GM19239 (cell line): Measurements from ENCODE around the gene PRKCE.
"Not testable (repeated sequence)": the region's sequence is repeated elsewhere in the genome, so short reads cannot be mapped to it uniquely, and the experiment has no call there.

ENCODE experiments used
- DNase-seq: peaks from one replicate; pipeline ENCODE4 v3.0.0; 2011; ENCODE audit warnings: low spot score; ENCODE audit not compliant: insufficient read length
- FAIRE-seq: peaks from 2 replicates; lab custom pipeline; 2011; peaks lifted over from hg19 to GRCh38; lab: Jason Lieb, UNC

Gene PRKCE

DNA sequence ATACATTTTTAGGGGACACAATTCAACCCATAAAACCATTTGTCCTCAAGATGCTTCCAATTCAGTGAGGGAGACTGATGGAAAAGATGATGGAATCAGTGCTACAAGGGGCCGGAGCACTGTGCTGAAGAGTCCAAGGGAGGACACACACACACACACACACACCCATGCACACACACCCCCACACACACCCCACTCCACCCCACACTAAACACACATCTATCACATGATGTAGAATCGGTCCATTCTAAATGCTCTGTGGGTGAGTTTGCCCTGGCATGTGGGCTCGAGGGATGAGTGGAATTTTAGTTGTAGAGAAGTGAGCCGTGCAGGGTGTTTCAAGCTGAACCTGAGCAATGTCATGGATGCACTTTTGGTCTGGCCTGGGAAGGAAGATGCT lies 41.1 kb downstream of the PRKCE start:
- FAIRE-seq, result no peak
- no peak for DNase-seq

DNA sequence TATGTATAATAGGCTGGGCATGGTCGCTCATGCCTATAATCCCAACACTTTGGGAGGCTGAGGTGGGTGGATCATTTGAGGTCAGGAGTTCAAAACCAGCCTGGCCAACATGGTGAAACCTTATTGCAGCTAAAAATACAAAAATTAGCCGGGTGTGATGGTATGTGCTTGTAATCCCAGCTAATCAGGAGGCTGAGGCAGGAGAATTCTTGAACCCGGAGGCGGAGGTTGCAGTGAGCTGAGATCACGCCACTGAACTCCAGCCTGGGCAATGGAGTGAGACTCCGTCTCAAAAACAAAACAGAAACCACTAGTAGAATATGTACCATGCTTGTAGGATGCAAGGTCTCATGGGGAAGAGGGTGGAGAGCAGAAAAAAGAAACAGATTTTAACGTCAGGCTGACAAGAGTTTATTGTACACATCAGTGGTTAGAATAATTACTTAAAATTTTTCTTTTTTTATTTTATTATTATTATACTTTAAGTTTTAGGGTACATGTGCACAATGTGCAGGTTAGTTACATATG lies 44.1 kb downstream of the PRKCE start:
- not testable (repeated sequence) for DNase-seq
- FAIRE-seq, result peak; percentile 90

- FAIRE-seq (no peak), DNase-seq (no peak)
These were observed 45.2 kb downstream of the PRKCE start for GRCh38 chr2:45696708-45697107.

DNA sequence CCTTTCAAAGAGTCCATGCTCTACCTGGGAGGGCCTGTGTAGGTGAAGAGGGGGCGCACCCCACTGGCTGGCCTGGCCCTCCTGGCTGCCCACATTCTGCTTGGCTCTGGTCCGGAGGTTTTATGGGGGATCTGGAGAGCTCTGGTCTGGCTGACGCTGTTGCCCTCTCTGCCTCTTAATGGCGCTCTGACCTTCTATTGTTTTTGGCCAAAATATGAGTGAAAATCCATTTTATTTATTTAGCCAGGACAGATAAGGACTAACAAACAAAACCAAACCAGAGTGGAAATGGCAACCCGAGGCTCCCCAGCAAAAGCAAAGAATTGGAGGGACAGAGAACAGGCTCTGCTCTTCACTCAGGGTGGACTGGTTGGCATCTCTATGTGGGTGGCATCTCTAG lies 45.7 kb downstream of the PRKCE start:
- DNase-seq, result no peak
- FAIRE-seq, result no peak

- DNase-seq, result no peak
- FAIRE-seq, result no peak
These were observed 47.1 kb downstream of the PRKCE start for GRCh38 chr2:45698554-45698953.

- FAIRE-seq (peak; percentile 59), DNase-seq (no peak)
These were observed 47.7 kb downstream of the PRKCE start for GRCh38 chr2:45699032-45699658.

GRCh38 chr2:45700407-45701013 lies 49.0 kb downstream of the PRKCE start:
- no peak for DNase-seq
- peak; percentile 45 for FAIRE-seq

GRCh38 chr2:45705233-45705632 lies 53.8 kb downstream of the PRKCE start:
- FAIRE-seq (no peak), DNase-seq (no peak)

GRCh38 chr2:45706033-45706432 lies 54.6 kb downstream of the PRKCE start:
- no peak for FAIRE-seq
- DNase-seq, result no peak

DNA sequence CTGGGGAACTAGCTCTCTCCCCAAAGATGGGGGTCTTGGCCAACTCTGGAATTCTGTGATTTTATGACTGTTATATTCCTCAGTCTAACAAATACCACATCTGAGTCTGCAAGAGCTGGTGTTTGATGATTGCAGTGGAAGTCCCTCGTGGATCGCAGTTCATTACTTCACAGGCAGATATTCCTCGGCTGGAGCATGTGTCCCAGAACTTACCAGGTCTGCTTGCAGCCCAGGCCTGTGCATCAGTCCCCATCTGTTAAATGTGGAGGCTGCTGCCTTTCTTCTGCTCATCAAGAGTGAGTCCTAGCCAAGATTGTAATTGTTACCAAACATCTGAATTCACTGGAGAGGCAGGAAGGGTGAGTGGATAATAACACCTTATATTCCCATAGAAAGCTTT lies 55.5 kb downstream of the PRKCE start:
- no peak for DNase-seq
- FAIRE-seq, result no peak

- DNase-seq (no peak), FAIRE-seq (no peak)
These were observed 56.2 kb downstream of the PRKCE start for GRCh38 chr2:45707661-45708060.

GRCh38 chr2:45708501-45708900 lies 57.0 kb downstream of the PRKCE start:
- DNase-seq (no peak), FAIRE-seq (no peak)

DNA sequence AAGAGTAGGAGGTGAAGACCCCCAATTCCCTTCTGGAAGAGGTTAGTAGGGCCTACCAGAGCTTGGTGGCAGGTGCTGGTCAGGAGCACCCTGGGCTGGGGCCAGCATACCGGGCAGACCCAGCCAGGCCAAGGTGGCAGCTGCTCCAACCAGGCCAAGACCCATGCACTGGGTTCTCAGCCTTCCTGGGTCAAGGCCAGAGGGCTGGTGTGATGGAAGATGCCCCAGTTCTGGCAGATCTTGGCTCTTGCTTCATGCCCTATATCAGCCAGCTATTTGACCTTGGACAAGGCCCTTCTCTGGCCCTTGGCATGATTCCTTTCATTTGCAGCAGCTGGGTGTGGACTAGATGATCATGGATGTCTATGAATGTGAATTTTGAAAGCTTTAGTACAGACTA lies 57.7 kb downstream of the PRKCE start:
- FAIRE-seq (no peak), DNase-seq (no peak)

DNA sequence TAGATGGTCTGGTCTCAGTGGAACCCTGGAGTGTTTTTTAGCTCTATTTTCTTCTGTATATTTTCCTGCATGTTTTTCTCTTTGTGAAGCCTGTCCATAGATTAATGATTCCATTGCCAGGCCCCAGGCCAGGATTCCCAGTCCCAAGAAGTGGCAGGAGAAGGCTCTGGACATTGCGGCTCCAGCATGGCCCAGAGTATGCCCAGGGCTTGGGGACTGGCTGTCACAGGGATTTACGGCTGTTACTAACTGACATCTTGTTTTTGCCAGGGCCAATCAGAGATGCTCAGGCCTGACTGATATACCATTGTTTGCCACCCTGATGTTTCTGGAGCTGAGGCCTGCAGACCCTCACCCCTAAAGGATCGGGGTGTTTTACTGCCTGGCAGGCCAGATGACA lies 59.0 kb downstream of the PRKCE start:
- DNase-seq (no peak), FAIRE-seq (no peak)

DNA sequence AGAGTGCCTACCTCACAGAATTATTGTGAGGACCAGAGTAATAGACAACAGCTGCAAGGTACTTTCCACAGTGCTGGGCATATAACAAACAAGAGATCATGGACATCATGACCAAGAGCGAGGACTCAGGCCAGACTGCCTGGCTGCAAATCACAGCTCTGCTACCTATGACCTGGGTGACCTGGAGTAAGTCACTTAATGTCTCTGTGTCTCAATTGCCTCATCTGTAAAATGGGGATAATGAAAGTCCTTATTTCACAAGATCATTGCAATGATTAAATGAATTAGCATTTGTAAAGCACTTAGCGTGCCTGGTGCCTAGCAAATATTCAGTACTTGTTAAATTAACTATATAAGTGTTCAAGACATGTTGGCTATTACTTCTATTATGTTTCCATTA lies 59.7 kb downstream of the PRKCE start:
- DNase-seq (no peak), FAIRE-seq (peak; percentile 4)

DNA sequence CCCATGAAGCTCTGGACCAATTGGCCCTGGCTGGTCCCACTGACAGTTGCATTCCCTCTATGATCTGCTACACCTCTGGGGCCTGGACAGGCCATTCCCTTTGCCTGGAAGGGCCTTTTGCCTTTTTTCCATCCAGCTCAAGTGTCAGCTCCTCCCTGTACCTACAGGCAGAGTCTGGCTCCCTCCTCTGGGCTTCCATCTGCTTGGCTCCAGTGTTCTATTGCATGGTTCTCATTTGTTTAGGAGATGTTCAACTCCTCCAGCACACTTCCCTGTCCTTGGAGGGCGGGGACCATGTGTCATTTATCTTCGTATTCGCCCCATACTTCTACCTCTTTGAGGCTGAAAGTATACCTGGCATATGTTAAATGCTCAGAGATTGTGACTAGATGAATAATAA lies 61.1 kb downstream of the PRKCE start:
- FAIRE-seq, result no peak
- no peak for DNase-seq

GRCh38 chr2:45713136-45713535 lies 61.7 kb downstream of the PRKCE start:
- no peak for FAIRE-seq
- no peak for DNase-seq

GRCh38 chr2:45713591-45713990 lies 62.1 kb downstream of the PRKCE start:
- FAIRE-seq (peak; percentile 73), DNase-seq (no peak)

DNA sequence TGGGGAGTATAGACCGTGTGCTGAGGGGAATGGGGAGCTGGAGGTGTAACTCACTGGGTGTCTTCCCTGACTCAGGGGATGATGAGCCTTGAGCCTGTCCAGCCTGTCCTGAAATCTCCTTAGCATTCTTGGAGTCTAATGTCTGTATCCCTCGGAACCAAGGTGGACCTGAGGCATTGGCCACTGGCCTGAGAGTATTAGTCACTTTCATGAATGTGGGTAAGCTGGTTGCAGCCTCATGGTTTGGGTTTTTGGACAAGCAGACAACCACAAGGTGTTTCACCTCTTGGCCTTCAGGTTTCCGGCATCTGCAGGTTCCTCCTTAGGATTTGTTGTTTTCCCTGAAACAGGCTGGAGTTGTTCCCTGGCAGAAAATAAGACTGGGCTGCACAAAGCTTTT lies 63.2 kb downstream of the PRKCE start:
- DNase-seq, result no peak
- FAIRE-seq, result no peak

DNA sequence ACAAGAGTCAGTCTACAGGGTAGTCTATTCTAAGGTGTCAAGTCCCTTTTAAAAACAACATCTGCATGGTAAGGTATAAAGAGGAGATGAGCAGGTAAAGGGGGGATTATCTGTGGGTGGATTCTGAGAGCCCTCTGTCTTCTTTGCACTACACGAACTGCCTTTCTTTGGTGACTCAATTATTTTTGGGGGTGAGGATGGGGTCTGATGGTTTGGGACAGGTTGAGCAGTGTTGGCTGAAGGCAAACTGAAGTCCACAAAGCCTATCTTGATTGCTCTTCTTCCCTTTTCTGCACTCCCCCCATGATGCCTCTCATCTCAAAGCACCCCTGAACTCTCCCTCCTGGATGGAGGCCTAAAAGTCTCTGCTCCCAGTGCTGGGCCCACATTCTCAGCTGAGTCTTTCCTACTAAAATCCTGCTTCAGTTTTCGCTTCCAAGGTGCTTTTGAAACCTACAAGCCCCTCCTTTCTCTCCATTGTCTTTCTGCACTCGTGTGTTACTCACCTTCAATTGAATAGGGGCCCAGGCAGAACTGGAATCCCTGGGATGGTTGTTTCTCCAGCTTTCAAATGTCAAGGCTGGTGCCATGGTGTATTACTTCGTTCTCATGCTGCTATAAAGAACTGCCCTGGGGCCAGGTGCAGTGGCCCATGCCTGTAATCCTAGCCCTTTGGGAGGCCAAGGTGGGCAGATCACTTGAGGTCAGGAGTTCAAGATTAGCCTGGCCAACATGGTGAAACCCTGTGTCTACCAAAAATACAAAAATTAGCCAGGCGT lies 64.3 kb downstream of the PRKCE start:
- FAIRE-seq, result no peak
- DNase-seq, result no peak

DNA sequence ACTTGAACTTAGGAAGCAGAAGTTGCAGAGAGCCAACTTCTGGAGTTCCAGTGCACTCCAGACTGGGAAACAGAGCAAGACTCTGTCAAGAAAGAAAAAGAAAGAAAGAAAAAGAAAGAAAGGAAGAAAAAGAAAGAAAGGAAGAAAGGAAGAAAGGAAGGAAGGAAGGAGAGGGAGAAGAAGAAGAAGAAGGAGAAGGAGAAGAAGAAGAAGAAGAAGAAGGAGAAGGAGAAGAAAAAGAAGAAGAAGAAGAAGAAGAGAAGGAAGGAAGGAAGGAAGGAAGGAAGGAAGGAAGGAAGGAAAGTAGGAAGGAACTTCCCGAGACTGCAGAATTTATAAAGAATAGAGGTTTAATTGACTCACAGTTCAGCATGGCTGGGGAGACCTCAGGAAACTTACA lies 65.0 kb downstream of the PRKCE start:
- FAIRE-seq, DNase-seq: not testable (repeated sequence)
